Karpas-422 (cell line): ENCODE results near the gene MYNN. TPM values are rescaled to one million over a fixed set of nuclear protein-coding genes. Genes with fewer than 3 reads are reported as not detected.

Experiments
- DNase-seq: peaks from one replicate; pipeline ENCODE4 v3.0.0-alpha.2; 2015
- H2AFZ ChIP-seq: fragments of 200-600 bp; sonication (generic); 2 replicates; pipeline ENCODE4 v1.6.1; 2014; ENCODE audit warnings: antibody characterized with exemption, low read length, mixed read lengths
- H3K27ac ChIP-seq: fragments of 200-600 bp; sonication (generic); 2 replicates; pipeline ENCODE4 v1.5.1; 2014; ENCODE audit warnings: mild to moderate bottlenecking, low read length, moderate library complexity
- H3K27me3 ChIP-seq: fragments of 200-600 bp; sonication (generic); 2 replicates; pipeline ENCODE4 v1.6.1; 2014; ENCODE audit warnings: low read length, mixed read lengths
- H3K36me3 ChIP-seq: fragments of 200-600 bp; sonication (generic); 2 replicates; pipeline ENCODE4 v1.6.1; 2014; ENCODE audit warnings: low read length, mixed read lengths; ENCODE audit not compliant: insufficient read depth
- H3K4me1 ChIP-seq: fragments of 200-600 bp; sonication (generic); 2 replicates; pipeline ENCODE4 v1.6.1; 2014; ENCODE audit warnings: mild to moderate bottlenecking, low read length, mixed read lengths
- H3K4me2 ChIP-seq: fragments of 200-600 bp; sonication (generic); 2 replicates; pipeline ENCODE4 v1.6.1; 2014; ENCODE audit warnings: low read length, low read depth, mild to moderate bottlenecking; ENCODE audit not compliant: poor library complexity, severe bottlenecking
- H3K4me3 ChIP-seq: fragments of 200-600 bp; sonication (generic); 2 replicates; pipeline ENCODE4 v1.5.1; 2014; ENCODE audit warnings: mild to moderate bottlenecking, antibody characterized with exemption, low read length, mixed read lengths
- H3K79me2 ChIP-seq: fragments of 200-600 bp; sonication (generic); 2 replicates; pipeline ENCODE4 v1.6.1; 2014; ENCODE audit warnings: mild to moderate bottlenecking, low read length, mixed read lengths
- H3K9ac ChIP-seq: fragments of 200-600 bp; sonication (generic); 2 replicates; pipeline ENCODE4 v1.6.0; 2014; ENCODE audit warnings: low read length
- H3K9me2 ChIP-seq: fragments of 200-600 bp; sonication (generic), shearing (Covaris generic); replicated peaks from 2 replicates; pipeline ENCODE4 v1.6.0; 2014; ENCODE audit warnings: mild to moderate bottlenecking, low read length, moderate library complexity; ENCODE audit not compliant: insufficient read depth
- H3K9me3 ChIP-seq: fragments of 300-700, 200-600 bp; sonication (generic); 2 replicates; pipeline ENCODE4 v1.6.1; 2014; ENCODE audit warnings: low read length, mixed read lengths
- H4K20me1 ChIP-seq: fragments of 200-600 bp; sonication (generic); 2 replicates; pipeline ENCODE4 v1.6.1; 2014; ENCODE audit warnings: mild to moderate bottlenecking, antibody characterized with exemption, low read length, low read depth; ENCODE audit not compliant: insufficient read depth
- total RNA-seq: library from RNA; depleted of rRNA; stranded (reverse); fragments of >200 nt; shearing (Covaris generic); gene quantifications from 2 replicates; pipeline ENCODE4 v1.2.3, GENCODE V29; 2014; ENCODE audit warnings: low replicate concordance

The MYNN gene
- total RNA-seq, 1 experiment from 2014 or later = 22.7 TPM

DNA sequence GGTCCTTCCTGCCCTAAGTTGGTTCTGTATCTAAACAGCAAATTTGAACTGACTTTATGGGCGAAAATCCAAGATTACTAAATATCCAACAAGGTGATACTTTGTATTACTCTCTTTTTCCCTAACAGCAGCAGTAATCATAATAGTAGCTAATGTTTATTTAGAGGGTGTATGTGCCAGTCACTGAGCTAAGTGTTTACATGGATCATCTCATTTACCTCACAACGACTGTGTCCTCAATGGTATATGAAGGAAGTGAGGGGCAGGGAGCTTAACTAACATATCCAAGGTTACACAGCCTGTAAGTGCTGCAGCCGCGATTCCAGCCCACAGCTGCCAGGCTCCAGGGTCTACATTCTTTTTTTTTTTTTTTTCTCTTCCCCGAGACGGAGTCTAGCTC, 49.8 kb downstream of the MYNN start:
- DNase-seq = no peak
- Histone ChIP-seq H2AFZ (no peak overlapping the region), H3K4me1 (no peaks in the 10 kb centered on the region), H3K9me2 (no peaks in the 10 kb centered on the region), H3K36me3 (no peaks in the 10 kb centered on the region), H3K79me2 (no peaks in the 10 kb centered on the region), H3K27ac (no peak overlapping the region), H3K9me3 (no peaks in the 10 kb centered on the region), H3K4me3 (no peak overlapping the region), H4K20me1 (no peaks in the 10 kb centered on the region), H3K4me2 (no peak overlapping the region), H3K27me3 (no peaks in the 10 kb centered on the region), H3K9ac (no peak overlapping the region)

DNA sequence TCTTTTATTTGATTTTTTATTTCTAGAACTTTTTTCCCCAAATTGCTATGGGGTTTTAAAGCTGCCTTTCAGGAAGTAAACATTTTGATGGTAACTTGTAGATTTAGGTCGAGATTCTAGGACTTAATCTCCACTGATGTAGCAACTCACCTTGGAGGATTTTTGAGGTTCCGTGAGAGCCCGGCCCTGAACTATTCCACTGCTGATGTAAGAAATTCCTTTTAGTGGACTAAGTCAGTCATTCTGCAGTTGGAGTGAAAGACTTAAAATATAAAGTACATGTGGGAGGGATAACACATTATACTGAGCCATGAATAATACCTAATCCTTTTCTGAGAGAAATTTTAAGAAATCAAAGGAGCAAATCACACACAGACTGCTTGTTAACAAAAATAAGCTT, 52.1 kb downstream of the MYNN start:
- no peak for DNase-seq
- H3K36me3 ChIP-seq = no peaks in the 10 kb centered on the region
- H3K27me3 ChIP-seq = no peaks in the 10 kb centered on the region
- no peak overlapping the region for H3K27ac ChIP-seq
- no peaks in the 10 kb centered on the region for H4K20me1 ChIP-seq
- H3K9me2 ChIP-seq = no peaks in the 10 kb centered on the region
- H3K4me2 ChIP-seq = no peak overlapping the region
- H3K79me2 ChIP-seq = no peaks in the 10 kb centered on the region
- no peaks in the 10 kb centered on the region for H3K9me3 ChIP-seq
- H3K9ac ChIP-seq = no peak overlapping the region
- no peak overlapping the region for H2AFZ ChIP-seq
- no peak overlapping the region for H3K4me3 ChIP-seq
- no peaks in the 10 kb centered on the region for H3K4me1 ChIP-seq

DNA sequence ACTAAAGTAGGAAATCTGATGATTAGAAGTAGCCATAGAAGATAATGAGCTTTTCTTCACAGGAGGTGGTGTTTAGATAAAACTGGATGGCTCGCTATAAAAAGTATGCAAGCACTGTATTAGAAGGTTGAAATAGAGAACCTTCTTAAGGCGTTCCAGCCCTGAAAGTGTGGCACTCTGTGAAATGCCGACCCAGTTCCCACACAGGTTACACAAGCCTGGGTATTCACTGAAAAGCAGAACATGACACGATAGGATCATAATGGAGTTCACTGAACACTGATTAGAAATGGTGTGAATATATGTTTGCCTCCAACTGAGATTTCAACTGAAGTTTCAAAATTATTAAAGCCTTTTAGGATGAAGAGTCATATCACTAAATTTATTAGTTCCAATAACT, 54.5 kb downstream of the MYNN start:
- Histone ChIP-seq H2AFZ (no peak overlapping the region), H3K4me3 (no peak overlapping the region), H3K27me3 (no peaks in the 10 kb centered on the region), H3K79me2 (no peaks in the 10 kb centered on the region), H3K9ac (no peak overlapping the region), H4K20me1 (no peaks in the 10 kb centered on the region), H3K36me3 (no peaks in the 10 kb centered on the region), H3K9me2 (no peaks in the 10 kb centered on the region), H3K4me2 (no peak overlapping the region), H3K27ac (no peak overlapping the region), H3K4me1 (no peaks in the 10 kb centered on the region), H3K9me3 (no peaks in the 10 kb centered on the region)
- no peak for DNase-seq

DNA sequence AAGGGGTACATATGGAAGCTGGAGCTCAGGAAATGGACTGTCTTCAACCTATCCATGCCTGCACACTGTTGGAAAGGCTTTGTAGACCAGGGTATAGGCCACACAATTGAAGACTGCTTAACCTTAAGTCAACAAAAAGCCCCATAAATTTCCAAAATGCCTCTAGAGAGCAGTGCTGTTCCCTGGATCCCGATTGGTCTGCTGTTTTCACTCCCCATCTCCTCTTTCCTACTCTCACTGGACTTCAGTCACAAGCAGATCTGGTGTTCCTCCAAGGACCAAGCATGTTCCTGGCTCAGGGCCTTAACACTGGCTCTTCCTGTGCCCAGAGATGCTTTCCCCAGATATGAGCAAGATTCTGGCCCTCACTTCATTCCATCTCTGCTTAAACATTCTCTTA, 62.3 kb downstream of the MYNN start:
- no peaks in the 10 kb centered on the region for H3K36me3 ChIP-seq
- no peaks in the 10 kb centered on the region for H3K9me2 ChIP-seq
- H3K27ac ChIP-seq = no peak overlapping the region
- H3K79me2 ChIP-seq = no peaks in the 10 kb centered on the region
- H2AFZ ChIP-seq = peak overlapping the region; percentile 10; the same call in 1 of the 2 replicates
- no peak for DNase-seq
- peaks cover 10% of the 10 kb centered on the region for H3K4me1 ChIP-seq
- no peaks in the 10 kb centered on the region for H4K20me1 ChIP-seq
- H3K4me3 ChIP-seq = no peak overlapping the region
- H3K9ac ChIP-seq = no peak overlapping the region
- H3K27me3 ChIP-seq = no peaks in the 10 kb centered on the region
- no peak overlapping the region for H3K4me2 ChIP-seq
- H3K9me3 ChIP-seq = no peaks in the 10 kb centered on the region

DNA sequence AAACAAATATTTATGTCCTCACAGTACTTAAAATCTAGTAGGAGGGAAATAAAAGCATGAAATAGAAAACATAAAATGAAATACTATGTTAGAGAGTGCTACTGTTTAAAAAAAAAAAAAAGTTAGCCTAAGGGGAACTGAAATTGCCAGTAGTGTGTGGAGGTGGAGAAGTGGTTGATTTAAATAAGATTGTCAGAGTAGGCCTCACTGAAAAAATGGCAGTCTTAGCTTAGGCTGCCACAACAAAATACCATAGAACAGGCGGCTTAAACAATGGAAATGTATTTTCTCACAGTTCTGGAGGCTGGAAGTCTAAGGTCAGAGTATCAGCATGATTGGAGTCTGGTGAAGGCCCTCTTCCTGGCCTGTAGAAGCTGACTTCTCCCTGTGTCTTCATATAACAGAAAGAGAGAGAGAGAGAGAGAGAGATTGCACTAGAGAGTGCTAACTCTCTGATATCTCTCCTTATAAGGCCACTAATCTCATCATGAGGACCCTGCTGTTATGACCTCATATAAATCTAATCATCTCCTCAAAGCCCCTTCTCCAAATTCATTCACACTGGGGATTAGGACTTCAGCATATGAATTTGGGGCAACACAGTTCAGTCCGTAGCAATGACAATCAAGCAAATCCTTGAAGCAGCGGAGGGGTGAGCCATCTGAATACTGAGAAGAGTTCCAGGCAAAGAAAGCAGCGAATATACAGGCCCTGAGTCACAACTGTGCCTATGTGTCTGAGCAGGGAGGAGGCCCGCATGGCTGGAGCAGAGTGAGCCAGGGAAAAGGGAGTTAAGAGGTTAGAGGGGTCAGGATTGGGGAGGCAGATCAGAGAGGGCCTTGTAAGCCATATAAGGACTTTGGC, 63.1 kb downstream of the MYNN start:
- no peak overlapping the region for H3K4me2 ChIP-seq

DNA sequence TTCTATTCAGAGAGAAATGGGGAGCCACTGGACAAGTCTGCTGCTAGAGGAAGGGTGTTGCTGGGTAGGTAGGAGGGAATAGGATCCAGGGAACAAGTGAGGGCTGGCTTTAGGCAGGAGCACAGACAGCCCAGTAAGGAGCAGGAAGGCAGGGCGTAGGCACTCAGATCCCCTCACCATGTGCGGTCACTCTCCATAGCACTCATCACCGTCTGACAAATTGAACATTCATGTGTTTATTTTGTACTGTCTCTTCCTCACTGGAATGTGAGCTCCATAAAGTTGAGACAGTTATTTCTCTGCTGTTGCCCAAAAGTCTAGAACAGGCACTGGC, 63.7 kb downstream of the MYNN start:
- H3K79me2 ChIP-seq = no peaks in the 10 kb centered on the region

More for the DNA sequence above, 63.1 kb downstream of the MYNN start:
- Histone ChIP-seq H2AFZ (peak overlapping the region; percentile 10), H4K20me1 (no peaks in the 10 kb centered on the region), H3K27ac (no peak overlapping the region), H3K9me2 (no peaks in the 10 kb centered on the region), H3K9ac (peak overlapping the region; percentile 25; the same call in 1 of the 2 replicates), H3K9me3 (no peaks in the 10 kb centered on the region), H3K4me3 (no peak overlapping the region), H3K27me3 (no peaks in the 10 kb centered on the region), H3K79me2 (no peaks in the 10 kb centered on the region), H3K36me3 (no peaks in the 10 kb centered on the region), H3K4me1 (peaks cover 17% of the 10 kb centered on the region)
- DNase-seq = peak; percentile 57

DNA sequence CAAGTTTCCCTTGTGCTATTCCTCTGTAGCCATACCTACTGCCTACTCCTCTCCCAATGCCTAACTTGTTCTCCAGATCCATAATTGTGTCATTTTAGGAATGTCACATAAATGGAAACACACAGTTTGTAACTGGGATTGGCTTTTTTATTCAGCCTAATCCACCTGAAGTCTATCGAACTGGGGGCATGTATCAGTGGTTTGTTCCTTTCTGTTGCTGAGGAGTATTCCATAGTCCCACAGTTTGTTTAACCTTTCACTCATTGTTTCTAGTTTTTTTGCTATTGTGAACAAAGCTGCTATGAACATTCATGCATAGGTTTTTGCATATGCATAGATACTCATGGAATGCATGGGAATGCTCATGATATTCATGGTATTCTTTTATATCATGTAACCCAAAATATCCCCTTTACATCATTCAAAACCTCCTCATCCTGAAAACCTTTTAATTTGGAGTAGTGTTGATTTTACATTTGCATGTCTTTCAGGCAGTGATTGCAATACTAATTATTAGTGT, 65.4 kb downstream of the MYNN start:
- no peak overlapping the region for H3K4me3 ChIP-seq
- no peaks in the 10 kb centered on the region for H3K9me2 ChIP-seq
- no peaks in the 10 kb centered on the region for H4K20me1 ChIP-seq
- H3K36me3 ChIP-seq = no peaks in the 10 kb centered on the region
- no peak overlapping the region for H2AFZ ChIP-seq
- H3K9ac ChIP-seq = no peak overlapping the region
- H3K27ac ChIP-seq = no peak overlapping the region
- H3K4me2 ChIP-seq = no peak overlapping the region
- H3K9me3 ChIP-seq = no peaks in the 10 kb centered on the region
- H3K4me1 ChIP-seq = peaks cover 20% of the 10 kb centered on the region
- no peaks in the 10 kb centered on the region for H3K79me2 ChIP-seq
- DNase-seq = no peak
- H3K27me3 ChIP-seq = no peaks in the 10 kb centered on the region

More for the DNA sequence above, 63.7 kb downstream of the MYNN start:
- Histone ChIP-seq H3K9me3 (no peaks in the 10 kb centered on the region), H3K4me2 (no peak overlapping the region), H2AFZ (peak overlapping the region; percentile 10; the same call in 1 of the 2 replicates), H3K4me3 (no peak overlapping the region), H3K4me1 (peaks cover 20% of the 10 kb centered on the region), H3K27ac (no peak overlapping the region), H3K9ac (no peak overlapping the region), H3K36me3 (no peaks in the 10 kb centered on the region), H3K27me3 (no peaks in the 10 kb centered on the region), H3K9me2 (no peaks in the 10 kb centered on the region), H4K20me1 (no peaks in the 10 kb centered on the region)
- DNase-seq = no peak
